A204.1 (cell line): ENCODE data around the gene SLC26A8.
"Not testable (repeated sequence)": the region's sequence is repeated elsewhere in the genome, so short reads cannot be mapped to it uniquely, and the experiment has no call there.

Experiments used
- FAIRE-seq: peaks from 2 replicates; lab custom pipeline; 2012; peaks lifted over from hg19 to GRCh38; lab: Jason Lieb, UNC

Gene SLC26A8

DNA sequence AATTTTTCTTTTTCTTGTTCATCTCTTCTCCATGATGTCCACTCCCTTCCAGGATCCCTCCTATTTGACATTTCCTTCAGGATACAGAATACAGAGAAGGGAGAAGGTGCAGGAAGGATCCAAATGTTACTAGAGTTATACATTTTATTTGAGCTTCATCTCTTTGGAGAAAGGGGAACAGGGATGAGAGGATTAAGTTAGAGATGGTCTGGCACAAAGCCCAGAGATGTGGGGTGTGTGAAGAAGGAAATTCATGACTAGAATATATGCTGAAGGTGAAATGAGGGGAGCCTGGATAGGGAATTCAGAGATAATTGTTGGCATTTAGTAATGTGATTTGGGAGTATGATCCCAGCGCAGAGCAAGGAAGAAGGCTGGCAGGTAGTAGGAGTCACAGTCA, 81.1 kb downstream of the SLC26A8 start:
- no peak for FAIRE-seq

DNA sequence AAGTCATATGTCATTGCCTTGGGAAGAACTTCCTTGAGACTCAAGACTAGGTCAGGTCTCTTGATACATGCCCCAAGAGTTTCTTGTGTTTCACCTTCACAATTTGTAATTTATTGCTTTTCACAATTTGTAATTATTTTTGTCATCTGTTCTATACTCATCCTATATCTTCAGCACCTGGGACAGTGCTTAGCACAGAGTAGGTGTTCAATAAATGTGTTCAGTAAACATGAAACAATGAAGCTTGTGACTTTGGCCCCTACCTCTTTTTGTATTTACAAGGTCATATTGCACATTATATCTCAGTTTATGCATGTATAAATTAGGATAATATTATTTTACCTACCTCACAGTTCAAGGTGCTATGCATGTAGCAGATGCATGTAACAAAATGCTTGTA, 82.1 kb downstream of the SLC26A8 start:
- no peak for FAIRE-seq

DNA sequence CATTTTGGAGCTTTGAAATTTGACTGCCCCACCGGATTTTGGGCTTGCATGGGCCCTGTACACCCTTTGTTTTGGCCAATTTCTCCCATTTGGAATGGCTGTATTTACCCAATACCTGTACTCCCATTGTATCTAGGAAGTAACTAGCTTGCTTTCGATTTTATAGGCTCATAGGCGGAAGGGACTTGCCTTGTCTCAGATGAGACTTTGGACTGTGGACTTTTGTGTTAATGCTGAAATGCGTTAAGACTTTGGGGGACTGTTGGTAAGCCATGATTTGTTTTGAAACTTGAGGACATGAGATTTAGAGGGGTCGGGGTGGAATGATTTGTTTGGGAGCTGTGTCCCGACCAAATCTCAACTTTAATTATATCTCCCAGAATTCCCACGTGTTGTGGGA, 83.3 kb downstream of the SLC26A8 start:
- FAIRE-seq = not testable (repeated sequence)

DNA sequence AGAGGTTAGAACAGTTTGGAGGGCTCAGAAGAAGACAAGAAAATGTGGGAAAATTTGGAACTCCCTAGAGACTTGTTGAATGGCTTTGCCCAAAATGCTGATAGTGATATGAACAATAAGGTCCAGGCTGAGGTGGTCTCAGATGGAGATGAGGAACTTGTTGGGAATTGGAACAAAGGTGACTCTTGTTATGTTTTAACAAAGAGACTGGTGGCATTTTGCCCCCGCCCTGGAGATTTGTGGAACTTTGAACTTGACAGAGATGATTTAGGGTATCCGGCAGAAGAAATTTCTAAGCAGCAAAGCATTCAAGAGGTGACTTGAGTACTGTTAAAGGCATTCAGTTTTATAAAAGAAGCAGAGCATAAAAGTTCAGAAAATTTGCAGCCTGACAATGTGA, 84.4 kb downstream of the SLC26A8 start:
- not testable (repeated sequence) for FAIRE-seq

DNA sequence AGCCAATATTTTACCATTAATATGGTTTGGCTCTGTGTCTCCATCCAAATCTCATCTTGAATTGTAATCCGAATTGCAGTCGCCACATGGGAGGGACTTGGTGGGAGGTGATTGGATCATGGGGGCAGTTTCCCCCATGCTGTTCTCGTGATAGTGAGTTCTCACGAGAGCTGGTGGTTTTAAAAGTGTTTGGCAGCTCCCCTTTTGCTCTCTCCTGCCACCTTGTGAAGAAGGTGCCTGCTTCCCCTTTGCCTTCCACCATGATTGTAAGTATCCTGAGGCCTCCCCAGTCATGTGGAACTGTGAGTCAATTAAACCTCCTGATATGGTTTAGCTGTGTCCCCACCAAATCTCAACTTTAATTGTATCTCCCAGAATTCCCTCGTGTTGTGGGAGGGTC, 85.2 kb downstream of the SLC26A8 start:
- not testable (repeated sequence) for FAIRE-seq

DNA sequence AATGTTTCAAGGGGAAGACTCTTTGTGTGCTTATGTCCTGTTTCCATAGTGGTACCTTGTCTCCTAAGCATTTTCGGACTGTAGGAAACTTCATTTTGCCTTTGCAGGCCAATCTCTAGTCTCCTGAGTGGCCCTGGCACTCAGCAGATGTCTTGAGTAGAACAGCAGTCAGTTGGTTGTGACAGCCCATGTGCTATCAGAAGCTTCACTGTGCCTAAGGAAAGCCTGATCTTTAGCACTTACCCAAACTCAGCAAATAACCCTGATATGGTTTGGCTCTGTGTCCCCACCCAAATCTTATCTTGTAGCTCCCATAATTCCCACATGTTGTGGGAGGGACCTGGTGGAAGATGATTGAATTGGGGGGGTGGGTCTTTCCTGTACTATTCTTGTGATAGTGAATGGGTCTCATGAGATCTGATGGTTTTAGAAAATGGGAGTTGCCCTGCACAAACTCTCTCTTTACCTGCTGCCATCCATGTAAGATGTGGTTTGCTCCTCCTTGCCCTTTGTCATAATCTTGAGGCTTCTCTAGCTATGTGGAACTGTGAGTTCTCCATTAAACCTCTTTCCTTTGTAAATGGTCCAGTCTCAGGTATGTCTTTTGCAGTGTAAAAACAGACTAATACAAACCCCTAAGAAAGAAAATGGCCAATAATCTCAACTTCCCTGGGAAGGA, 87.6 kb downstream of the SLC26A8 start:
- FAIRE-seq = no peak

DNA sequence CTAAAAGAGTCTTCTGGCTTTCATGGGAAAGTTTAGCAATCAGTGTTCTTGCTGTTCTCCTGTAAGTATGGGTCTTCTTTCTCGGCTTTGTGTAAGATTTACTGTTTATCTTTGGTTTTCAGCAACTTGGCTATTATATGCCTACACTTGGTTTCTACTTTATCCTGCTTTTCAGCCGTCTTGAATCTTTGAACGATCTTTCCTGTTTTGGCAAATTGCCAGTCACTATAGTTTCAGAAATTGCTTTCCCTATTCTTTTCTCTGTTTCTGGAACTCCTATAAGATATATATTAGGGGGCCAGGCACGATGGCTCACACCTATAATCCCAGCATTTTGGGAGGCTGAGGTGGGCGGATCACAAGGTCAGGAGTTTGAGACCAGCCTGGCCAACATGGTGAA, 89.0 kb downstream of the SLC26A8 start:
- no peak for FAIRE-seq

DNA sequence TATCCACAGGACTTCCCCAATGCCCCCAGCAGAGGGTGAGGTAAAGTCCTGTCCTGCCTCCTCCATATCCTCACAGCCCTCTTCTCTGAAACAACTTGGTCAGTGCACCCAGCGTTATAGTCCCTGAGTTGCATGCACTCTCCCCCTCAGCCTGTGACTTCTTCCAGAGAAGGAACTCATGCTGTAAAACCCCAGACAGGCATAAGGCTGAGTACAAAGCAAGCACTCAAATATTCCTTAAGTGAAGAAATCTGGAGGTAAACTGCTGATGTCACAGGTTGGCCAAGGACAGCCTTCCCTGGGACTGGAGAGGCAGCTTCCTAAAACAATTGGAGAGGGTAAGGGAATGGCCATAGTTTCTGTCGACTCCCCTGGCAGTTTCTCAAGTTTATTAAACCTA, 90.6 kb downstream of the SLC26A8 start:
- FAIRE-seq = no peak

DNA sequence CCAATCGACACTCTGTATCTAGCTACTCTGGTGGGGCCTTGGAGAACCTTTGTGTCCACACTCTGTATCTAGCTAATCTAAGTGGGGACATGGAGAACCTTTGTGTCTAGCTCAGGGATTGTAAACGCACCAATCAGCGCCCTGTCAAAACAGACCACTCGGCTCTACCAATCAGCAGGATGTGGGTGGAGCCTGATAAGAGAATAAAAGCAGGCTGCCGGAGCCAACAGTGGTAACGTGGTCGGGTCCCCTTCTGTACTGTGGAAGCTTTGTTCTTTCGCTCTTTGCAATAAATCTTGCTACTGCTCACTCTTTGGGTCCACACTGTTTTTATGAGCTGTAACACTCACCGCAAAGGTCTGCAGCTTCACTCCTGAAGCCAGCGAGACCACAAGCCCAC, 92.6 kb downstream of the SLC26A8 start:
- not testable (repeated sequence) for FAIRE-seq

DNA sequence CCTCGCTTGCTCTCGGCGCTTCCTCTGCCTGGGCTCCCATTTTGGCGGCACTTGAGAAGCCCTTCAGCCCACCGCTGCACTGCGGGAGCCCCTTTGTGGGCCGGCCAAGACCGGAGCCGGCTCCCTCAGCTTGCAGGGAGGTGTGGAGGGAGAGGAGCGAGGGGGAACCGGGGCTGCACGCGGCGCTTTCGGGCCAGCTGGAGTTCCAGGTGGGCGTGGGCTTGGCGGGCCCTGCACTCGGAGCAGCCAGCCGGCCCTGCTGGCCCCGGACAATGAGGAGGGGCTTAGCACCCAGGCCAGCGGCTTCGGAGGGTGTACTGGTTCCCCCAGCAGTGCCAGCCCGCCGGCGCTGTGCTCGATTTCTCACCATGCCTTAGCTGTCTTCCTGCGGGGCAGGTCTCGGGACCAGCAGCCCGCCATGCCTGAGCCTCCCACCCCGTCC, 93.3 kb downstream of the SLC26A8 start:
- no peak for FAIRE-seq

DNA sequence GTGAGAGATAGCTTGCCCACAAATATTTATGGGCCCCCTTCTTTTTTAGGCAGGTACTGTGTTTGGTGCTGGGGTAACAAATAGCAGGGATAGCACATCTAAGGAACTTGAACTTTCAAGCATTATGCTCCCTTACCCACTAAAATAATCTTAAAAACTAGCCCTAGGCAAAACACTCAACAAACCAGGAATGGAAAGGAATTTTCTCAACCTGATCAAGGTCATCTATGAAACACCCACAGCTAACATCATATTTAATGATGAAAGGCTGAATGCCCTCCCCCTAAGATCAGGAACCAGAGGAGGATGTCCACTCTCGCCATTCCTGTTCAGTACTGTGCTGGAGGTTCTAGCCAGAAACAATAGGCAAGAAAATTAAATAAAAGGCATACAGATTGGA, 94.8 kb downstream of the SLC26A8 start:
- FAIRE-seq = no peak

DNA sequence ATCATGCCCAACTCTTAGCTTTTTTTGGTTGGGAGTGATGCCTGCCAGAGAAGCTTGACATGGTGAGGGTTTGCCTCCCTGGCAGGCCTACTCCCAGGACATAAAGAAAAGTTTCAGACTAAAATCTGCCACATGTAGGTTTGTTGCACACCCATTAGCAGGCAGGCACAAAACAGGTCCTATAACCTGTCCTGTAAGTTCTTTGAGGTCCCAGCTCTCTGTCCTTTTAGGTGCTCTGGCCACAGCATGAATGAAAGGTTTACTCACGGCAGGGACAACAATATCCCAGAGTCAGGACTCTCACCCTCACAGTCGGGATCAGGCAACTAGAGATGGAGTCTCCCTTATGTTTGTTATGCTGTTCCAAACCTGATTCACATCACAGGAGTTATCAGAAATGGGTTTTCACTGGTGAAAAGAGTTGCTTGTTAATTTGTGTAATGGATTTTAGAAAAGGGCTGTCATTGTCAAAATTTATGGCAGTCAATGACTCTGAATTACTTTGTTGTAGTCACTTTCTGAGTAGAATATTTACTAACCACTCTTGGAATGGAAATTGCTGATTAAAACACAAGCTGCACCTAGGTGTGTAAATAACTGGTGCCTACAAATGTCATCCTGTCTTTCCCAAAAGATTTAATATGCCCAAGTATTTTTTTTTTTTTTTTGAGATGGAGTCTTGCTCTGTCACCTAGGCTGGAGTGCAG, 97.8 kb downstream of the SLC26A8 start:
- no peak for FAIRE-seq

DNA sequence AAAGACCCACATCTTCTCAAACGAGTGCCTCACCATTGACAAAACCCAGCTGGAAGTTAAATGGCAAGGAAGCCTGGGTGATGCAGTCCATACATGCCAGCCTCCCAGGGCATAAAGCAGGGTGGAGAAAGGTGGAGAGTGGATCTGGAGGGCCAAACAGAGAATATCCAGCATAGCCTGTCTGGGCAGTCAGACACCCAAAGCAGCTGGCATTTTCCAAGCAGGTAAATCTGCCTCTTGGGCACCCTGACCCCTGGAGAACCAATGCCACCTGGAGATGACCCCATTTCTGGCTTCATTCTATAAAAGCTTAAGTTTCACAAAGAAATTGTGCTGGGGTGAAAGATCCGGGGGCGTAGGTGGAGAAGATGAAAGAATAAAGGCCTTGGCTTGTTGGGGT, 98.5 kb downstream of the SLC26A8 start:
- FAIRE-seq = no peak

DNA sequence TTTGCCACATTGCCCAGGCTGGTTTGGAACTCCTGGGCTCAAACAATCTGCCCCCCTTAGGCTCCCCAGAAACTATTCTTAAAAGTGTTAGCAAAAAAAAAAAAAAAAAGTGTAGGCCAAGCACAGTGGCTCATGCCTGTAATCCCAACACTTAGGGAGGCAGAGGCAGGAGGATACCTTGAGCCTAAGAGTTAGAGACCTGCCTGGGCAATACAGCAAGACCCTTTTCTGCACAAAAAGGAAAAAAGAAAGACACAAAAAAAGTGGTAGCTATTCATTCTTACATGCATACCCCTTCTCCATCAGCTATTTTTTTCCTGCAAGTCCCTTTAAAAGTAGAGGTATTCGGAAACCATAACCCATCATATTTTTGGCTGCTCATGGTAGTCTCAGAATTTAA, 100.3 kb downstream of the SLC26A8 start:
- no peak for FAIRE-seq

DNA sequence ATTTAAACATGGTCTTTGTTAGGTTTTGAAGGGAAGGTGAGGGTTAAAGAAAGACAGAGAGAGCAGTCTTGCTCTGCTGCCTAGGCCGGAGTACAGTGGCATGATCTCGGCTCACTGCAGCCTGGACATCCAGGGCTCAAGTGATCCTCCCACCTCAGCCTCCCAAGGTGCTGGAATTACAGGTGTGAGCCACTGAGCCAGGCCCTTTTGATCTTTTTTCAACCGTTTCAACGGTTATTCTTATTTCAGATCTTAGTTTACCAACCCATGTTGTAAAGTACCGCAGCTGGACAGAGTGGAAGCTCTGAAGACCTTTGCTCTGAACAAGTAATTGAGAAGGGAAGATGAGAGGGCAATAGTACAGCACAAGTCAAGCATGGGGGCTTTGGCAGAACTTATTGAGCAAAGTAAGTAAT, 102.3 kb downstream of the SLC26A8 start:
- no peak for FAIRE-seq

DNA sequence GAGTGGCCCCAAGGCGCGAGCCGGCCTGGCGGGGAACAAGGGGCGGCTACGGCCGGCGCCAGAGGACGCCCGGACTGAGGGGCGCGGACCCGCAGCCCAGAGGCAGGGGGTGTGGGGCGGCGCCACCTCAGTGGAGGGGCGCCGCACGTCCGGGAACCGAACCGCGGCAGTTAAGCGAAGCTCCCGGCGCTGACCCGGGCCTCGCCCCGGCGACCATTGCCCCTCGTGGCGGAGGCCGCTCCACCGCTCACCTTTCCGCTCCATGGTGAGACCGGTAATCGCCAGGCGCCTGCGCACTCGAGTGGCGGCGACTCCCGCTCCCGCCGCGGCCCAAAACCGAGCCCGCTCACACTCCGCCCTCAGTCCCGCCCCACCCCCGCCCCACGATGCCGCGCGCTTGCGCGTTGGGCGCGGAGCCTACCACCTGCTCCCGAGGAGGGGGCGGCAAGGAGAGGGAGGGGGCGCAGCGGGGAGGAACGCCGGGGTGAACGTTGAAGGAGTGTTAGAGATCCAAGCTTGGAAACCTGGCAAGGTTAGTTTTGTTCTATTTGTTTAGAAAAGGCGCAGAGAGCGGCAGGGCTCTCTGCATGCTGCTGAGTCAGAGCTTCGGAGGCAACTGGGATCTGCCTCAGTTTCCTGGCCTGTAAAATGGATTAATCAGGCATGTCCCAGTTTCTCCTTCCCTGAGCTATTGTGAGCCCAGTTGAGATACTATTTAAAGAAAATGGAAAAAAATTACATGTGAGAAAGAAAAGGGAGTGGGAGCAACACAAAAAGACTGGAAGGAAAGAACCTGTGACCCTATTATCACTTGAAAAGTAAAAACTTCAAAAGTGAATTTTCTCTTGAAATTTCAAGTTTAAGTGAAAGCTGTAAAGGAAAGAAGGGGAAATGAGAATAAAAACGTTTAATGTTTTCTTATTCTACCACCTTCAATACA, 103.4 kb downstream of the SLC26A8 start, which contains the start of gene SRPK1:
Gene SRPK1 (minus strand): TSS at position 306 of the 940 bp plus-strand sequence. CDS start 42 bp downstream, at position 264.
- FAIRE-seq = no peak

DNA sequence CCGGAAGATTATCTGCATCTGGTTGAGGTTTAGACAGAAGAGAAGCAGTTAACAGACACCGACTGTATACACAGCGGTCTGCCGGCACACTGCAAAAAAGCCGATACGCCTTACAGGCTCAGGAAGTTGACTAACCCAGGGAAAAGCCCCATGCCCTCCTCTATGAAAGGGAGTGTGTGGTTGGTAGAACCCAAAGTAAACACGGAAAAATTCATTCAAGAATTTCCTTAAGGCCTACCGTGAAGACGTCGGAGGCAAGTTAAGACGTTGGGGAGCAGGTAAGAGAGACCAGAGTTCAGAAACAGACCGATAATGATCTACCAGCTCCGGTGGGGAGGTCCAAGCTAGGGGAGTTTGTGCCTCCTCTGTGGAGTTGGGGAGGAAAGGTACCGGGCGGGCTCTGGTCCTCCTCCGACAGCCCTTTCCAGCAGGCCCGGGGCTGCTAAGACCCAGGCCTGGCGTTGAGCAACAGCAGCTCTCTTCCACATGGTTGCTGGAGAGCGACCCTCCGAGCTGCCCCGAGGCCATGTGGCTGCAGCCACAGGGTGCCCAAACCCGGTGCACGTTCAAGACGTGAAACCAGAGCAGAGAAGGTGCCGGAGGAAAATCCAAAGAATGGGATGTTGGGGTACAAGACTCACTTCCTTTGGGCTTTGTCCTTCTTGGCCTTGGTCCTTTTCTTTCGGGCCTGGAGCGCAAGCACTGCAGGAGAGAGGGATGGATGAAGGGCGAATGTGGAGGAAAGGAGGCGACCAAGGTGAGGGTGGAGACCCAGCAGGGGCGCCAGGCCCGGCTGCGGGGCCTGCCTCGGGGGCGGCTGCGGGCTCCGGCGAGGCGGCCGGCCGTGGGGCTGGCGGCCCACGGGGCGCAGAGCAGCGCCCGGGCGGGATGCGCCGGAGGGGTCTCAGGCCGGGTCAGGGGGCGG, 104.4 kb downstream of the SLC26A8 start:
- no peak for FAIRE-seq

DNA sequence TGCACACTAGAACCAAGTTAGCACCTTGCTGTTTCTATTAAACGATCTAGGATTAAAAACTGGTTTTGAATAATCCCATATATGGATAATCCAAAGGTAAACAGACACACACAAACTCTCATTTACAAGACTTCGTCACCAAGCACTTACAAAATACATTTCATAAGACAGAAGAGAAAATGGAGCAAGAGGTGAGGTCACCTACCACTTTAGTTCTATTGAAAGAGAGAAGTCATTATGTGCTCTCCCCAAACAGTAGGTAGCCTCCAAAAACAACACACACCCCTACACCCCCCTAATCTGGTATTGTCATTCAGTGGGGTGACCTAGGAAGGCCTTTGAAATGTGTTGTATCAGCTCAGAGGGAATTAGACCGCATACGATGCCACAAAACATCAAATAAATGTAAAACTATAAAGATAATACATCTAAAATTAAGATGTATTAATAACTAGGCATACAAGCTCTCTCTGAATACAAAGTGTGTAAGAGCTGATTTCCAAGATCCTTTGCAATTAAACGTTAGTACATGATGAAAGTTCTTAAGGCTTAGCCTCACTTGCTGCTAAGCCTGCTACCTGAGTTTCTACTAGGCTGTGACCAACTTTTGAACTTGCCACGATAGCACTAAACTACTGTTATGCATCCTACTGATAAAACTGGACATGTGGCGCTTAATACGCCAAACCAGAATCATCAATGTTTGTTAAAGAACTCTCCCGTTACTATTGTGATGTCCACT, 105.2 kb downstream of the SLC26A8 start:
- no peak for FAIRE-seq

DNA sequence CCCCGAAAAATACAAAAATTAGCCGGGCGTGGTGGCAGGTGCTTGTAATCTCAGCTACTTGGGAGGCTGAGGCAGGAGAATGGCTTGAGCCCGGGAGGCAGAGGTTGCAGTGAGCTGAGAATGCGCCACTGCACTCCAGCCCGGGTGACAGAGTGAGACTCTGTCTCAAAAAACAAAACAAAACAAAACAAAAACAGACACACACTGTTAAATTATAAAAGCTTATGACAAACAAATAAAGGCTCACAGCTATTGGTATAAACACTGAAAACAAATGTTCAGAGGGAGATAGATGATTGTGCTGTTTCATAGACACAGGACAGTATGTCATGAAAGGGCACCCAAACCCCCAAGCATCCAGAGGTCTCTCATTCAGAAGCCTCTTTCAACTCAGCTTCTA, 107.5 kb downstream of the SLC26A8 start:
- not testable (repeated sequence) for FAIRE-seq

DNA sequence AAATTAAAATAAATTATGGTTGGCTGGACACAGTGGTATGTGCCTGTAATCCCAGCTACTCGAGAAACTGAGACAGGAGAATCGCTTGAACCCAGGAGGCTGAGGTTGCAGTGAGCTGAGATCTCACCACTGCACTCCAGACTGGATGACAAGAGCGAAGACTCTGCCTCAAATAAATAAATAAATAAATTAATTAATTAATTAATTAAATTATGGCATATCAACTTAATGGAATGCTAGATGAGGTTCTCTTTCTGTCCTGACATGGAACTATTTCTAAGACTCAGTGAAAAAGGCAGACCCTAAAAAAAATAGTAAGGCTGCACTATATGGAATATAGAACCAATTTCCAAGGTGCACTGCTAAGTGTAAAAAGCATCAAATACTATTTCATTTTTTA, 108.4 kb downstream of the SLC26A8 start:
- no peak for FAIRE-seq

DNA sequence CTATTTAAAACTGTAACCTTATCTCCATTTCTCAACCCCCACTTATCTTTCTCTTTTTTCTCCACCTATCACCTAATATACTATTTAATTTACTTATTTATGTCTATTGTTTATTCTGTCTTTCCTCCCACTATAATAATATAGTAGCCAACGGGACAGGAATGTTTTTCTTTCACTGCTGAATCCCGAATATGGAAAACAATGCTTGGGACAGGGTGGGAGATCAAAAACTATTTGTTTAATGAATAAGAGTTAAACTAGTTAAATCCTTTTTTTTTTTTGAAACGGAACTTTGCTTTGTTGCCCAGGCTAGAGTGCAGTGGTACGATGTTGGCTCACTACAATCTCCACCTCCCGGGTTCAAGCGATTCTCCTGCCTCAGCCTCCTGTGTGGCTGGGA, 109.9 kb downstream of the SLC26A8 start:
- FAIRE-seq = no peak
